Measurements from ENCODE around the gene SH2D3C. TPM values are rescaled to one million over a fixed set of nuclear protein-coding genes. Genes with fewer than 3 reads are reported as not detected.

Gene SH2D3C, protein sequence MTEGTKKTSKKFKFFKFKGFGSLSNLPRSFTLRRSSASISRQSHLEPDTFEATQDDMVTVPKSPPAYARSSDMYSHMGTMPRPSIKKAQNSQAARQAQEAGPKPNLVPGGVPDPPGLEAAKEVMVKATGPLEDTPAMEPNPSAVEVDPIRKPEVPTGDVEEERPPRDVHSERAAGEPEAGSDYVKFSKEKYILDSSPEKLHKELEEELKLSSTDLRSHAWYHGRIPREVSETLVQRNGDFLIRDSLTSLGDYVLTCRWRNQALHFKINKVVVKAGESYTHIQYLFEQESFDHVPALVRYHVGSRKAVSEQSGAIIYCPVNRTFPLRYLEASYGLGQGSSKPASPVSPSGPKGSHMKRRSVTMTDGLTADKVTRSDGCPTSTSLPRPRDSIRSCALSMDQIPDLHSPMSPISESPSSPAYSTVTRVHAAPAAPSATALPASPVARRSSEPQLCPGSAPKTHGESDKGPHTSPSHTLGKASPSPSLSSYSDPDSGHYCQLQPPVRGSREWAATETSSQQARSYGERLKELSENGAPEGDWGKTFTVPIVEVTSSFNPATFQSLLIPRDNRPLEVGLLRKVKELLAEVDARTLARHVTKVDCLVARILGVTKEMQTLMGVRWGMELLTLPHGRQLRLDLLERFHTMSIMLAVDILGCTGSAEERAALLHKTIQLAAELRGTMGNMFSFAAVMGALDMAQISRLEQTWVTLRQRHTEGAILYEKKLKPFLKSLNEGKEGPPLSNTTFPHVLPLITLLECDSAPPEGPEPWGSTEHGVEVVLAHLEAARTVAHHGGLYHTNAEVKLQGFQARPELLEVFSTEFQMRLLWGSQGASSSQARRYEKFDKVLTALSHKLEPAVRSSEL
- polyA plus RNA-seq, result 14.5 and 19.4 TPM in 2 replicates
- polyA minus RNA-seq, result 19.2 and 23.9 TPM in 2 replicates

DNA sequence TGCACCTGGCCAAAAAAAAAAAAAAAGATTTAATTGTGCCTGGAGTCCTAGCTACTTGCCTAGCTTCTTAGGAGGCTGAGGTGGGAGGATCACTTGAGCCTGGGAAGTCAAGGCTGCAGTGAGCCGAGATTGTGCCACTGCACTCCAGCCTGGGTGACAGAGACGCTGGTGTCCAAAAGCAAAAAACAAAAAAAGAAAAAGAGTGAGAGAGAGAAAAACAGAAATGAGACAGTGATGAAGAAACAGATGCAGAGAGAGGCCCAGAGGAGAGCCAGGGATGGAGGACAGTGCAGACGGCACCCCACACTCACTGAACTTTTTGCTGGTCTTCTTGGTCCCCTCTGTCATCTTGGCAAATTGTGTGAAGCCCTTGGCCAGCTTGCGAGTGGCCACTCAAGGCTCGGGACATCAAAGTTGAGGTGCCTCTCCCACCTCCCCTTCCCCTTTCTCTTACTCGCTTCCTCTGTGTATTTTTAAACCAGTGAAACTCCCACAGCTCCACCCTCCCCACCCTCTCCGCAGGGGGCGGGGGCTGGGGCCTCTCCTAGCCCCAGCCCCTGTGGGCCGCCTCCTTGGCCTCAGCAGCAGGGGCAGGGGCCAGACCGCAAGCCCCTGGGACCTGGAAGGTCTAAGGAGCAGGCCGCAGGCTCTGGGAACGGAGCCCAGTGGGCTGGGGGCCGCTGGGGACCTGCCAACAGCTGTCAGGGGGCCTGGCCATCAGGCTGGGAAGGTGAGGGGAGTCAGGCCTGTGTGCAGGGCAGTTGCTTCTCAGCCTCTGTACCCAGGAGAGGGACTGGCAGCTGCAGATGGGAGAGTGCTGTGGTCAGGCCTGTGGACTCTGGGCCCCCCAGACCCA, at the start of gene SH2D3C:
SH2D3C (minus strand) TSS at position 387 of the 856 bp plus-strand sequence; CDS start at position 348, 39 bp downstream.
- no peaks in the 10 kb centered on the region for H3F3A ChIP-seq (ENCODE audit: insufficient read depth, low read length, poor library complexity, severe bottlenecking)
- H3K27ac ChIP-seq (ENCODE audit: low read length), result no peak within 1 kb of the TSS
- no peak within 1 kb of the TSS for H3K4me2 ChIP-seq (ENCODE audit: low read length)
- no peaks in the 10 kb centered on the region for H3K9me3 ChIP-seq (ENCODE audit: low read length)
- H2AFZ ChIP-seq (ENCODE audit: low read depth, low read length), result no peak within 1 kb of the TSS
- H3K9ac ChIP-seq (ENCODE audit: low read length), result no peak within 1 kb of the TSS
- H3K9me2 ChIP-seq (ENCODE audit: insufficient read depth, low read length), result no peaks in the 10 kb centered on the region
- no peaks in the 10 kb centered on the region for H3K27me3 ChIP-seq (ENCODE audit: insufficient read depth, low read depth, low read length)
- no peaks in the 10 kb centered on the region for H3K36me3 ChIP-seq (ENCODE audit: insufficient read depth, low read length)
- no peak within 1 kb of the TSS for H3K4me3 ChIP-seq (ENCODE audit: low read length)
- TF ChIP-seq, protein P1, sequence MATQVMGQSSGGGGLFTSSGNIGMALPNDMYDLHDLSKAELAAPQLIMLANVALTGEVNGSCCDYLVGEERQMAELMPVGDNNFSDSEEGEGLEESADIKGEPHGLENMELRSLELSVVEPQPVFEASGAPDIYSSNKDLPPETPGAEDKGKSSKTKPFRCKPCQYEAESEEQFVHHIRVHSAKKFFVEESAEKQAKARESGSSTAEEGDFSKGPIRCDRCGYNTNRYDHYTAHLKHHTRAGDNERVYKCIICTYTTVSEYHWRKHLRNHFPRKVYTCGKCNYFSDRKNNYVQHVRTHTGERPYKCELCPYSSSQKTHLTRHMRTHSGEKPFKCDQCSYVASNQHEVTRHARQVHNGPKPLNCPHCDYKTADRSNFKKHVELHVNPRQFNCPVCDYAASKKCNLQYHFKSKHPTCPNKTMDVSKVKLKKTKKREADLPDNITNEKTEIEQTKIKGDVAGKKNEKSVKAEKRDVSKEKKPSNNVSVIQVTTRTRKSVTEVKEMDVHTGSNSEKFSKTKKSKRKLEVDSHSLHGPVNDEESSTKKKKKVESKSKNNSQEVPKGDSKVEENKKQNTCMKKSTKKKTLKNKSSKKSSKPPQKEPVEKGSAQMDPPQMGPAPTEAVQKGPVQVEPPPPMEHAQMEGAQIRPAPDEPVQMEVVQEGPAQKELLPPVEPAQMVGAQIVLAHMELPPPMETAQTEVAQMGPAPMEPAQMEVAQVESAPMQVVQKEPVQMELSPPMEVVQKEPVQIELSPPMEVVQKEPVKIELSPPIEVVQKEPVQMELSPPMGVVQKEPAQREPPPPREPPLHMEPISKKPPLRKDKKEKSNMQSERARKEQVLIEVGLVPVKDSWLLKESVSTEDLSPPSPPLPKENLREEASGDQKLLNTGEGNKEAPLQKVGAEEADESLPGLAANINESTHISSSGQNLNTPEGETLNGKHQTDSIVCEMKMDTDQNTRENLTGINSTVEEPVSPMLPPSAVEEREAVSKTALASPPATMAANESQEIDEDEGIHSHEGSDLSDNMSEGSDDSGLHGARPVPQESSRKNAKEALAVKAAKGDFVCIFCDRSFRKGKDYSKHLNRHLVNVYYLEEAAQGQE (IDR thresholded peaks at IDR 0.05; ENCODE audit: borderline replicate concordance), result no peak
- TF ChIP-seq EZH2 (IDR thresholded peaks at IDR 0.05; ENCODE audit: borderline replicate concordance, insufficient read depth, low read length, poor library complexity, severe bottlenecking) (no peak), MXI1 (conservative IDR thresholded peaks at IDR 0.05; ENCODE audit: poor library complexity, severe bottlenecking) (no peak), POLR2AphosphoS5 (IDR thresholded peaks at IDR 0.05) (no peak), SMC3 (conservative IDR thresholded peaks at IDR 0.05; ENCODE audit: poor library complexity) (no peak), TAF1 (IDR thresholded peaks at IDR 0.05; ENCODE audit: low read depth) (no peak), EP300 (conservative IDR thresholded peaks at IDR 0.05; ENCODE audit: poor library complexity, severe bottlenecking) (no peak)
- H3K79me2 ChIP-seq (replicated peaks; ENCODE audit: insufficient read depth, low read length), result no peaks in the 10 kb centered on the region
- H4K20me1 ChIP-seq (ENCODE audit: insufficient read depth), result no peaks in the 10 kb centered on the region

DNA sequence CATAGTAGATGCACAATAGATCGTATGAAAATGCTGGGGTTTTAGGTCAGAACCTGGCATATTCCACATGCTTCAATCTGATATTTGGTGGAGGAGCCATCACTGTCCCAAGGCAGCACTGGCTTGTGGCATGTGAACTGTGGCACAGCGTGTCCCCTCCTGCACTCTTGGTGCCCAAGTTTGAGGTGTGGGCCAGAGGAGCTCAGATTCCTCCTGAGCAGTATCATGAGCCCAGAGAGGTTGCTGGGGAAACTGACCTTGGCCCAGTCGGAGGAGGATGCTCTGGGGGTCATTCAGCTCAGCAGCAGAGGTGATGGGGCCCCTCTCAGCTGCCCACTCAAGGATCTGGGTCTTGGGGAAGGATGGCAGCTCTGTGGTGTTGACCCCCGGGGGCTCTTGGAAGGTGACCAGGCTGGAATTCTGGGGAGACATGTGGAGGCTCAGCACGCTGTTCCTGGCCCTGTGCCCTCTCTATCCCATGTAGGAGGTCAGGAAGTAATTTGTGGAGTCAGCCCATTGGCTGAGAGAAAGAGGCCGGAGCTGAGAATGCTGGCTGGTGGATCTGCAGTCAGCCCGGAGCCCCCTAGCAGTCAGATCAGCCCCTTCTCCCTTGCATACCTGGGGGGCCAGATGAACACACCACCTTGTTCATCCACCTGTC, 47.9 kb upstream of the SH2D3C start:
- Histone ChIP-seq H4K20me1 (ENCODE audit: insufficient read depth) (no peaks in the 10 kb centered on the region), H3K9me2 (ENCODE audit: insufficient read depth, low read length) (no peaks in the 10 kb centered on the region), H3K27ac (ENCODE audit: low read length) (no peak overlapping the region), H3K4me3 (ENCODE audit: low read length) (no peak overlapping the region), H3K79me2 (replicated peaks; ENCODE audit: insufficient read depth, low read length) (no peaks in the 10 kb centered on the region), H3K9me3 (ENCODE audit: low read length) (no peaks in the 10 kb centered on the region), H3K36me3 (ENCODE audit: insufficient read depth, low read length) (no peaks in the 10 kb centered on the region), H3F3A (ENCODE audit: insufficient read depth, low read length, poor library complexity, severe bottlenecking) (no peaks in the 10 kb centered on the region), H3K27me3 (ENCODE audit: insufficient read depth, low read depth, low read length) (peaks cover 14% of the 10 kb centered on the region), H2AFZ (ENCODE audit: low read depth, low read length) (no peak overlapping the region), H3K4me2 (ENCODE audit: low read length) (no peak overlapping the region), H3K9ac (ENCODE audit: low read length) (no peak overlapping the region)
- TF ChIP-seq EZH2 (IDR thresholded peaks at IDR 0.05; ENCODE audit: borderline replicate concordance, insufficient read depth, low read length, poor library complexity, severe bottlenecking), result no peak
- TF ChIP-seq TAF1 (IDR thresholded peaks at IDR 0.05; ENCODE audit: low read depth), result no peak
- no peak for TF ChIP-seq SMC3 (conservative IDR thresholded peaks at IDR 0.05; ENCODE audit: poor library complexity)
- no peak for TF ChIP-seq POLR2AphosphoS5 (IDR thresholded peaks at IDR 0.05)
- TF ChIP-seq RAD21 (conservative IDR thresholded peaks at IDR 0.05), result no peak
- no peak for TF ChIP-seq EP300 (conservative IDR thresholded peaks at IDR 0.05; ENCODE audit: poor library complexity, severe bottlenecking)
- TF ChIP-seq MXI1 (conservative IDR thresholded peaks at IDR 0.05; ENCODE audit: poor library complexity, severe bottlenecking), result no peak
- TF ChIP-seq, protein P1 (IDR thresholded peaks at IDR 0.05; ENCODE audit: borderline replicate concordance), result no peak
- TF ChIP-seq, protein P2, sequence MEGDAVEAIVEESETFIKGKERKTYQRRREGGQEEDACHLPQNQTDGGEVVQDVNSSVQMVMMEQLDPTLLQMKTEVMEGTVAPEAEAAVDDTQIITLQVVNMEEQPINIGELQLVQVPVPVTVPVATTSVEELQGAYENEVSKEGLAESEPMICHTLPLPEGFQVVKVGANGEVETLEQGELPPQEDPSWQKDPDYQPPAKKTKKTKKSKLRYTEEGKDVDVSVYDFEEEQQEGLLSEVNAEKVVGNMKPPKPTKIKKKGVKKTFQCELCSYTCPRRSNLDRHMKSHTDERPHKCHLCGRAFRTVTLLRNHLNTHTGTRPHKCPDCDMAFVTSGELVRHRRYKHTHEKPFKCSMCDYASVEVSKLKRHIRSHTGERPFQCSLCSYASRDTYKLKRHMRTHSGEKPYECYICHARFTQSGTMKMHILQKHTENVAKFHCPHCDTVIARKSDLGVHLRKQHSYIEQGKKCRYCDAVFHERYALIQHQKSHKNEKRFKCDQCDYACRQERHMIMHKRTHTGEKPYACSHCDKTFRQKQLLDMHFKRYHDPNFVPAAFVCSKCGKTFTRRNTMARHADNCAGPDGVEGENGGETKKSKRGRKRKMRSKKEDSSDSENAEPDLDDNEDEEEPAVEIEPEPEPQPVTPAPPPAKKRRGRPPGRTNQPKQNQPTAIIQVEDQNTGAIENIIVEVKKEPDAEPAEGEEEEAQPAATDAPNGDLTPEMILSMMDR (IDR thresholded peaks at IDR 0.05; ENCODE audit: poor library complexity, severe bottlenecking), result no peak
